C4-2B (cell line): ENCODE results near the gene CREB3.

Experiments
- H3K27ac ChIP-seq: fragments of 450-650 bp; 2 replicates; pipeline ENCODE4 v1.5.1; 2017
- CTCF ChIP-seq: fragments of 450-650 bp; conservative IDR thresholded peaks from 2 replicates; pipeline ENCODE4 v1.5.1; 2017; ENCODE audit warnings: mild to moderate bottlenecking
- ZFX ChIP-seq: fragments of 450-650 bp; IDR thresholded peaks from 2 replicates; pipeline ENCODE4 v1.6.1; 2017

Gene CREB3

GRCh38 chr9:35732185-35732799 is at the start of gene CREB3, which contains the start of gene TLN1:
CREB3 (plus strand) TSS chr9:35732666; CDS start chr9:35732773, 107 bp downstream.
TLN1 (minus strand) TSS chr9:35732195; CDS start chr9:35725694, 6,501 bp downstream.
- H3K27ac ChIP-seq, result peak within 1 kb of the TSS; percentile 73

DNA sequence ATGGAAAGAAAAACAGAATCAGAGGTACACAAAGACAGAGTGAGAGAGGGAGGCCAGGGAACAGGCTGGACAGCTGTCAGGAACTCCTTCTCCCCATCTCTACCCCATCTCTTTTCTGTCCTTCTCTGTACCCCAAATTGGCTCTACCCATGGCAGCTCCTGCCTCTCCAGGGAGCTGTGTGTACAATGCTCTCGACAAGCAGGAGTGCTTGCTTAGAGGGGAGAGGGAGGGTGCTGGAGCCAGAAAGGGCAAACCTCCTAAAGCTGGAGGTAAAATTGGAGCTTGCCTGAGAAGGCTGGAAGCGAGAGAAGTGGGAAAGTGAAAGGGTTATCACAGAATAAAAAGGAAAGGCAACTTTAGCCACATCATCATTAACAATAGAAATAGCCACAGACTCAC is 49.1 kb upstream of the CREB3 start:
- no peak for TF ChIP-seq ZFX
- no peak for TF ChIP-seq CTCF
- H3K27ac ChIP-seq, result no peak overlapping the region

More at GRCh38 chr9:35732185-35732799, at the start of gene CREB3, which contains the start of gene TLN1:
- TF ChIP-seq CTCF (peak; percentile 36; the same call in 1 of the 2 replicates), ZFX (peak; percentile 51)

- no peak overlapping the region for H3K27ac ChIP-seq
- TF ChIP-seq ZFX (no peak), CTCF (no peak)
Observed at GRCh38 chr9:35684921-35685320, 47.5 kb upstream of the CREB3 start.

- no peak for TF ChIP-seq CTCF
- TF ChIP-seq ZFX, result no peak
Observed at GRCh38 chr9:35685506-35685905, 47.0 kb upstream of the CREB3 start.

DNA sequence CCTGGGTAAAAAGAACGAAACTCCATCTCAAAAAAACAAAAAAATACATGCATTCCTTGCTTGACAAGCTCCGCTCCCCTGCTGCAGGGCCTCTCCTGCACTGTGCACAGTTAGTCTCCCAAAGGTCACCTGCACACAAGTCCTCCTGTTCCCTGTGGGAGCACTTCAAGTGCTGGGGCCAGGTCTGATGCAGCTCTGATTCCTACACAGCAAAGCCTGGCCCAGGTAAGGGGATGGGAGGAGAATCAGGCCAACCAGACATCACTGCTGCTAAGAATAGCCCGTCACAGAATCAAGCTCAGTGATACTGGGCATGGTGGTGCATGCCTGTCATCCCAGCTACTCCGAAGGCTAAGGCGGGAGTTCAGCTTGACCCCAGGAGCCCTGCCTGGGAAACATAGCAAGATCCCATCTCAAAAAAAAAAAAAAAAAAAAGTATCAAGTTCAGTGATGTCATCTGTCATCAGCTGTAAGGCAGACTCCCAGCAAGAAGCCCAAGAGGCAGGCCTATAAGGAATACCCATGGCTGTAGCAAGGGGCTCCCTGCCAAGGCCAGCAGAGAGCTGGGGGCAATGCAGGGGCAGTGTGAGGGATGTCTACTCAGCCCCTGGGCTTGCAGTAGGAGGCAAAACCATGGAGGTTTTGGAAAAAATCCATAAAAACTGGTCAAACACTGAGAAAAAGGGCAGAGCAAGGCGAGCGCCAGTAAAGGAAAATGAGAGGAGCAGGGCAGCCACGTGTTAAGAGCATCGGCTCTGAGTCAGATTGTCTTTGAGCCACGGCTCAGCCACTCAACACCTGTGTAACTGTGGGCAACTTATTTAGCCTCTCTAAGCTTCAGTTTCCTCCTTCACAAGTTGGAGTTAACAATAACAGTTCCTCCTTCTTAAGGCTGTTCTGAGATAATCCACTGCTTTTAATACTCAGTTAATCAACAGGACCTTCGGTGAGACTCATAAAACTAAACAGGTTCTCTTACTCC is 46.0 kb upstream of the CREB3 start:
- H3K27ac ChIP-seq, result no peak overlapping the region
- TF ChIP-seq ZFX (no peak), CTCF (no peak)

More at GRCh38 chr9:35685506-35685905, 47.0 kb upstream of the CREB3 start:
- H3K27ac ChIP-seq, result no peak overlapping the region

DNA sequence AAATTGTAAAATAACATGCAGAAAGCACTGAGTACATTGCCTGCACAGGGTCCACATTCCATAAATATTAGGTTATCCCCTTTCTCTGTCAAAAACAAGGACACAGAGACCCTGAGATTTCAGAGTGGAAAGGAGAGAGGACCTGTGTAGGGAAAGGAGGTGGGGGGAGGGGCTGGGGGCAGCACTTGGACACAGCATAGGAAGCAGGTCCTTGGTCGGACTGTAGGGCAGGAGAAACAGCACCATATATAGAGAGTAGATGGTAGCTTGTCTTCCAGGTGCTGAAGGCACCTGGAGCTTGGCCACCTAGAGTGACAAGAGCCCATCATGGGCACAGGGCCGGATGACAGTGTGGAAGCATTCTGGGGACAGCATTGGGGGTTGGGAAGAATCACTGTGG is 45.2 kb upstream of the CREB3 start:
- H3K27ac ChIP-seq, result no peak overlapping the region
- no peak for TF ChIP-seq ZFX
- no peak for TF ChIP-seq CTCF
